Islet precursor cell (in vitro differentiated cells): ENCODE data around the gene ZNF586.
A peak's percentile ranks its signal among the peaks of the same experiment; 100 is the strongest.
"Not testable (repeated sequence)": the region's sequence is repeated elsewhere in the genome, so short reads cannot be mapped to it uniquely, and the experiment has no call there.

Experiments used
- DNase-seq: peaks from one replicate; pipeline ENCODE4 v3.0.0-alpha.2; 2018

The ZNF586 gene

DNA sequence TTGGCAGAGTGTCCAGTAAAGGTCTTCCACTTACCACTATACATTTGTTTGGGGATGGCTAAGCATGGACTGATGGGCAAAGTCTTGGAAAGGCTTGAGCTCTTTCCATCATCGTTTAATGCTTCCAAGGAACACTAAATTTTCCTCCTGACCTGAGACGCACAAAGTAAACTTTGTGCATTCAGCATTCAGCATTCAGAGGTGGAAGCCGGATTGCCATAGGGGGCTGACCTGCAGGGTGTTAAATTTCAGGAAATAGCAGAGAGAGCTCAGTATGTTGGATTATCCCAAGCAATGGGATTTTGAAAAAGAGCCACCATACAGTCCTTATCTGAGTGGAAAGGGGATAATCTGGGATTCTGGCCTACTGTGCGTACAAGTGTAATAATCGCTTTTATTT is 31.2 kb downstream of the ZNF586 start:
- peak; percentile 47 for DNase-seq

DNA sequence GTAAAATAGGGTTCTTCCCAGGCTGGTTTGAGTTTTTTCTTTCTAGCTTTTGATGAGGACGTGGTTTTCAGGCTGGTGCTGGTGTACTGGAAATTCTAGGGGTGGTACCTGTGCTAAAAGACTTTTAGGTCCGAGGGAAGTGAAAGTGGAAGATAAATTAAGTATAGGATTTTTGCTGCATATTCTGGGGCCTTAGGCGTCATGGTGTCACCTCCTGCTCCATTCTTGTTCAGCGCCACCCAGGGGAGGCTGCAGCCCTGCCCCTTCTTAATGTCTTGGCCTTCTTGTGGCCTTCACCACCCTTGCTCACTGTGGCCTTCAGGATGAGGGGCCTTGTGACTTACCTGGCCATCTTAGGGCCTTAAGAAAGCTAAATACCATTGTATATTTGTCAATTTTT is 32.8 kb downstream of the ZNF586 start:
- peak; percentile 43 for DNase-seq

DNA sequence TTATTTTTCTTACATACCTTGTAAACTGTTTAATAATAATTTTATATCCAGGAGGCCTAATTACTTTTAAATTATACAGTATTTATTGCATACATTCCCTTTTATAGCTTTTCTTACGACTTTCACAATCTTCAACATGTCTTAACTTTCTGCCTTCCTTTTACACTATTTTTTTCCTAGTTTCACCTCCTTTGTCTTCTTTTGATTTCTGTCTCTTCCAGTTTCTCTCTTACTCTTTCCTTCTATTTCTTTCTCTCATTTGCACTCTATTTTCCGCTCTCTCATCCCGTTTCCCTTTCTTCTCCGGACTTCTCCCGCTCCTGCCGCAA is 33.8 kb downstream of the ZNF586 start:
- no peak for DNase-seq

DNA sequence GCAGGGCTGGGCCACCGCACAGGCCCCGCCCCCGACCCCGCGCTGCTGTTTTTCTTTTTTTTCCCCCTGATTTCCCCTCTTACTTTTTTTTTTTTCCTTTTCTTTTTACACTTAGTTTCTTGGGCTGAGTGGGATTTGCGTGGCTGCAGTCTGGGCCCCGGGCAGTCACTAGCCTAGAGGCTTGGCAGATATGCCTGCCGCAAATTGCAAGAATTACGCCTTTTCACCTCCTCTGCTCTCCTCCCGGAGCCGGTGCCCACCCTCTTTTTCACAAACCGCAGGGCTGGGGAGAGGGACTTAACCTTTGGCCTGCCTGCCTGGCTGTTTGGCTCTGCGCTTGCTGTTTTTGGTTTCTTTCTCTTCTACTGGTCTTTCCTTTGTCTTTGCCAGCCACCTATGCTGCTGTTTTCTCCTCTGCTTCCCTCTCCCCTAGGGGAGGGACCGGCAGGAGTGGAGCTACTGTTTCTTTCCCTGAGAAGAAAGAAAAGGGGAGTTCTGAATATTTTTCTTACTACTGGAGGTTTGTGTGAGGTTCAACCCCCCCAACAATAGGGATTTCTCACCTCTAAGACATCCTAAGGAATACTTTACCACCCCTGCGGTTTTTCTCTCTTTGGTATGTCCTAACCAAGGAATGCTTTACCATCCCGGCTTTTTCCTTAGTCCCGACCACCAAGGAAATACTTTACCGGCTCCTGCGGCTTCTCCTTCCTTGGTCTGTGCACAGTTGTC is 34.3 kb downstream of the ZNF586 start:
- peak; percentile 96 for DNase-seq

DNA sequence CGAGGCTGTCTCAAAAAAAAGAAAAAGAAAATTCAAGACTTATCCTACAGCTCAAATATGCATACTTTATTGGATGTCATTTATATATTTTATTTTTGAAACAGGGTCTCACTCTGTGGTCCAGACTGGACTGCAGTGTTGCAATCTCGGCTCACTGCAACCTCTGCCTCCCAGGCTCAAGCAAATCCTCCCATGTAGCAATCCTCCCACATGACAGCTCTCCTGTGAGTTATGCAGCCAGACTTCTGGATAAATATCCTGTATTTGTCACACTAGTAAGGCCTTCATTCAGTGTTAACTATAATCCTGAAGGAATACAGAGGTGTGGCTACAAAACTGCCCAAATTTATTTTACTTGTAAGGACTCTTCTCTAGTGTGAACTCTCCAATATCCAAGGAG is 38.1 kb downstream of the ZNF586 start:
- no peak for DNase-seq

DNA sequence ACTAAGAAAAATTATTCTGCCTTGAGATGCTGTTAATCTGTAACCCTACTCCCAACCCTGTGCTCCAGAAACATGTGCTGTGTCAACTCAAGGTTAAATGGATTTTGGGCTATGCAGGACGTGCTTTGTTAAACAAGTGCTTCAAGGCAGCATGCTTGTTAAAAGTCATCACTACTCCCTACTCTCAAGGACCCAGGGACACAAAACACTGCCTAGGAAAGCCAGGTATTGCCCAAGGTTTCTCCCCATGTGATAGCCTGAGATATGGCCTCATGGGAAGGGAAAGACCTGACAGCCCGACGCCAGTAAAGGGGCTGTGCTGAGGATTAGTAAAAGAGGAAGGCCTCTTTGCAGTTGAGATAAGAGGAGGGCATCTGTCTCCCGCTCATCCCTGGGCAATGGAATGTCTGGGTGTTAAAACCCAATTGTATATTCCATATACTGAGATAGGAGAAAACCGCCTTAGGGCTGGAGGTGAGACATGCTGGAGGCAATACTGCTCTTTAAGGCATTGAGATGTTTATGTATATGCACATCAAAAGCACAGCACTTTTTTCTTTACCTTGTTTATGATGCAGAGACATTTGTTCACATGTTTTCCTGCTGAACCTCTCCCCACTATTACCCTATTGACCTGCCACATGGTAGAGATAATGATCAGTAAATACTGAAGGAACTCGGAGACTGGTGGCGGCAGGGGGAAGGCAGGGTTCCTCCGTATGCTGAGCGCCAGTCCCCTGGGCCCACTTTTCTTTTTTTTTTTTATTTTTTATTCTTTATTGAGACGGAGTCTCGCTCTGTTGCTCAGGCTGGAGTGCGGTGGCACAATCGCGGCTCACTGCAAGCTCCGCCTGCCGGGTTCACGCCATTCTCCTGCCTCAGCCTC is 41.2 kb downstream of the ZNF586 start:
- DNase-seq: peak; percentile 64

DNA sequence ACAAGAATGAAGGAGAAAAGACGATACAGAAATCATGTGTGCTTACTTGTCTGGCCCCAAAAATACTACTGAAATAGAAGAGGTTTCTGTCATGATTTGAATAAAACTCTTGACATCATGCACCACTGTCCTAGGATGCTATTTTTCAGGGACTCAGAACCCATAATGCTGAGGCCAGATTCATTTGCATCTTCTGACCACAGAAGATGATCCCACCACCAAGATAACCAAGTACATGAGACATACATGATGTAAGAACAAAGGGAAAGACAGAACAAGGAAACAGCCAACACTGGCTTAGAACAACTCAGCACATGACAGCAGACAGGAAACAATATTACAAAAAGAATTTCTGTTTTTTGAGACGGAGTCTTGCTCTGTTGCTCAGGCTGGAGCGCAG is 42.8 kb downstream of the ZNF586 start:
- DNase-seq: no peak

DNA sequence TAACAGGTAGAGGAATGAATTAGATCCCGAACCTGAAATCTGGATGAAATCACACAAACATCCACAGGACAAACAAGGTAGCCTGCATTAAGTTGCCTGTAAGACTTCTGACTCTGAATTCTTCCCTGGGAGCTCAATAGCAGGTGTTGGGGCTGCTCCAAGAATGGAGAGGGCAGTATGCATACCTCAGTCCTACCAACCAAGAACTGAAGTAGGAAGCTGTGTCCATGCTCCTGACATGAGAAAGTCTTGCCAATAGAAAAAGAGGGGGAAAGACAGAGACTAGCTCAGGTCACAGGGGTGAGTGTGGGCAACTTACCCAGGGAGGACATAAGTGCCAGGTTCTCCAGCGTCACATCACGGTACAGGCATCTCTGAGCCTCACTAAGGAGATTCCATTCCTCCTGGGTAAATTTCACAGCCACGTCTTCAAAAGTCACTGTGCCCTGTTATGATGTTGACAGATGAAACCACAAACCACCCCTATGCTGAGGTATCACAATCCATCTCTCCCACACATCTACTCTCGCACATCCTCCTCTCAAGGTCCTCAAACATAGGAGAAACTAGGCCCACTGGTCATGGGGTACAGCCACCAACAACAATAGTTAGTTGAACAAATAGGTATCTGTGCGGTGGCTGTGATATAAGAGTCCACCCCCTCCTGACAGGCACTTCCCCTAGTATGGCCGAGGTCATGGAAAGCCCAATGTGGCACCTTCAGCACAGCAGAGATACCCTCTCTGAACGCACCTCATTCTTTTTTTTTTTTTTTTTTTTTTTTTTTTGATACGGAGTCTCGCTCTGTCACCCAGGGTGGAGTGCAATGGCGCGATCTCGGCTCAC is 43.7 kb downstream of the ZNF586 start:
- DNase-seq: not testable (repeated sequence)

DNA sequence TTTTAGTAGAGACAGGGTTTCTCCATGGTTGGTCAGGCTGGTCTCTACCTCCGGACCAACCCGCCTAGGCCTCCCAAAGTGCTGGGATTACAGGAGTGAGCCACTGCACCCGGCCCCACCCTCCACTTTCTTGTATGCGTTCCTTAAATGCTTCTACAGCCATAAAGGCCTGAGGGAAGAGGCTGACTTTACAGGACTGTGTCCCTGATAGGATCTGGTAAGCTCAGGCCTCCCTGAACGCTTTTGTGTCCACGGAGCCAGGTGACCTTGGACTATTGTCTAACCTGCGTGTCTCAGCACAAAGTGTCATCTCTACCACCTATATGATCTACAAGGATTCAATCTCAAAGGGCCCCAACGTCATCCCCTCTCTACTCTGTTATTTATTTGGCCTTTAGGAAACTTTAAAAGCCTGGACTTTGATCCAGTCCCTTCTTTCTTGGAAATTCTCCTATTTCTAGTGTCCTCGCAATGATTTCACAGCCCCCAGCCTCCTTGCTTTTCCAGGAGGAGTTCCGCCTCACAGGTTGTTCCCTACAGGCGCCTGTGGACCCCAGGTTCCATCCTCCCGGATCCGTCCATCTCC is 44.5 kb downstream of the ZNF586 start:
- peak; percentile 89 for DNase-seq

DNA sequence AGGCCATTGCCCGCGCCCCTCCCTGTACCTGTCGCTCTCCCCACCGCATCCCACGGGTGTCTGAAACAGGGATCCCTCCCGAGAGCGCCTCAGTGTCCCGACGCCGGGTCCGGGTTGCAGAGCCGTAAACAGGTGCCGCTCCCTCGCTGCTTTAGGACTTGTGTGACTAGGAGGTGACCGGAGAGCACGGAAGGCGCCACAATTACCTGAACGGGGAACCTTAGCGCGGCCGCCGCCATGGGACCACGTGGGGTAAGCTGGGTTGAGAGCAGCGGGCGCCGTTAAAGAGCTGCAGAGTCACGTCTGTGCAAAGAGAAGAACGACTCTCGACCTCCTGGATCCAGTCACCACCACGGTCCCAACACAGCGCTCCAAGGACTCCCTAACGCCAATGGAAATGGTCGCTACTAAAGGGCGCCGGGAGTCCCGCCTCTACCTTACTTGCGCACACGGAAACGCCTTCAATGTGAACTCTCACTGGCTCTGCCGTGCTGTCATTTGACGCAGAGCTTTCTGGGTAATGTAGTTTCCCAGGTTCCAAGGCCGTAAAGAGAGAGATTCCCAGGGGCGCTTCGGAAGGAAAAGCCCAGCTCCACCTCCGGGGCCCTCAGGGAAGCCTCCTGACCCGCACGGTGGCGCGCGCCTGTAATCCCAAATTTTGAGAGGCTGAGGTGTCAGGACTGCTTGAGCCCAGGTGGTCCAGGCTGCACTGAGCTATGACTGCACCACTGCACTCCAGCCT is 45.2 kb downstream of the ZNF586 start, which contains the start of gene ZNF552:
Gene ZNF552, minus strand, starts transcription at position 409 of the 742 bp plus-strand sequence. Its CDS starts 170 bp downstream, at position 239.
- DNase-seq: peak; percentile 95

DNA sequence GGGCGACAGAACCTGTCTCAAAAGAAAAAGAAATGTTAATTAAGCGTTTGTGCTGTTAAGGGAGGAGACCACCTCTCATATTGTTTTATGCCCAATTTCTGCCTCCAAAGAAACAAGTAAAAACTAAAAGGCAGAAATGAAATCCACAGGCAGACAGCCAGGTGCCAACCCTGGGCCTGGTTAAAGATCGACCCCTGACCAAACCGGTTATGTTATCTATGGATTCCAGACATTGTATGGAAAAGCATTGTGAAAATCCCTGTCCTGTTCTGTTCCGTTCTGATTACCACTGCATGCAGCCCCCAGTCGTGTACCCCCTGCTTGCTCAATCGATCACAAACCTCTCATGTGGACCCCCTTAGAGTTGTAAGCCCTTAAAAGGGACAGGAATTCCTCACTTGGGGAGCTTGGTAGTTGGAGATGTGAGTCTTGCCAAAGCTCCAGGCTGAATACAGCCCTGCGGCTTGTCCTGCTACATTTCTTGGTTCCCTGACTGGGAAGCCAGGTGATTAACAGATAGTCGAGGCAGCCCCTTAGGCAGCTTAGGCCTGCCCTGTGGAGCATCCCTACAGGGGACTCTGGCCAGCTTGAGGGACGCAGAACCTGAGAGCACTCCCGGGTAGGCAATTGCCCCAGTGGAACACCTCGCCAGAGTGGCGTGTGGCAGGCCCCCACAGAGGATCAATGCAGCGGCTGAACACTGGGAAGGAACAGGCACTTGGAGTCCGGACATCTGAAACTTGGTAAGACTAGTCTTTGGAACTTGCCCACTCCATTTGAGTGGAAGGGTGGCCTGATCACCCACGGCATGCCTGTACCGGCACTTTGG is 46.0 kb downstream of the ZNF586 start:
- DNase-seq: peak; percentile 73

DNA sequence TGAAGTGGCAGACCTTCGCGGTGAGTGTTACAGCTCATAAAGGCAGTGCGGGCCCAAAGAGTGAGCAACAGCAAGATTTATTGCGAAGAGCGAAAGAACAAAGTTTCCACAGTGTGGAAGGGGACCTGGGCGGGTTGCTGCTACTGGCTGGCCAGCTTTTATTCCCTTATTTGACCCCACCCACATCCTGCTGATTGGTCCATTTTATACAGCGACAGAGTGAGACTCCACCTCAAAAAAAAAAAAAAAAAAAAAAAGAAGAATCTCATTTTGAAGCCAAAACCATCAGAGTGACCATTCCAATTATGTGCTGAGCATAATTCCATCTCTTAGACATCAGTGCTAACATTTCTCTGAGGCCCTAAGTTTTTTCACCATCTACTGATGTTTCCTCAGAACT is 47.2 kb downstream of the ZNF586 start:
- no peak for DNase-seq

DNA sequence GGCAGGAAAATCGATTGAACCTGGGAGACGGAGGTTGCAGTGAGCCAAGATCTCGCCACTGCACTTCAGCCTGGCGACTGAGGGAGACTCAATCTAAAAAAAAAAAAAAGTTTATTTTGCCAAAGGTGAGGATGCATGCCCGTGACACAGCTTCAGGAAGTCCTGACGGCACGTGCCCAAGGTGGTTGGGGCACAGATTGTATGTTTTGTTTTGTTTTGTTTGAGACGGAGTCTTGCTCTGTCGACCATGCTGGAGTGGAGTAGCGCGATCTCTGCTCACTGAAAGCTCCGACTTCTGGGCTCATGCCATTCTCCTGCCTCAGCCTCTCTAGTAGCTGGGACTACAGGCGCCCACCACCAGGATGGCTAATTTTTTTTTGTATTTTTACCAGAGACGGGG is 48.5 kb downstream of the ZNF586 start:
- DNase-seq: no peak

DNA sequence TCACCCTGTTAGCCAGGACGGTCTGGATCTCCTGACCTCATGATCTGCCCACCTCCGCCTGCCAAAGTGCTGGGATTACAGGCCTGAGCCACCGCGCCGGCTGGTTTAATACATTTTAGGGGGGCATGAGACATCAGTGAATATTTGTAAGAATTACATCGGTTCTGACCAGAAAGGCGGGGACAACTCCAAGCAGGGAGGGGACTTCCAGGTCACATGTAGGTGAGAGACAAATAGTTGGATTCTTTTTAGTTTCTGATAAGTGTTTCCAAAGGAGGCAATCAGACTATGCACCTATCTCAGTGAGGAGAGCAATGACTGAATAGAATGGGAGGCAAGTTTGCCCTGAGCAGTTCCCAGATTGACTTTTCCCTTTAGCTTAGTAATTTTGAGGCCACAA is 48.9 kb downstream of the ZNF586 start:
- no peak for DNase-seq

DNA sequence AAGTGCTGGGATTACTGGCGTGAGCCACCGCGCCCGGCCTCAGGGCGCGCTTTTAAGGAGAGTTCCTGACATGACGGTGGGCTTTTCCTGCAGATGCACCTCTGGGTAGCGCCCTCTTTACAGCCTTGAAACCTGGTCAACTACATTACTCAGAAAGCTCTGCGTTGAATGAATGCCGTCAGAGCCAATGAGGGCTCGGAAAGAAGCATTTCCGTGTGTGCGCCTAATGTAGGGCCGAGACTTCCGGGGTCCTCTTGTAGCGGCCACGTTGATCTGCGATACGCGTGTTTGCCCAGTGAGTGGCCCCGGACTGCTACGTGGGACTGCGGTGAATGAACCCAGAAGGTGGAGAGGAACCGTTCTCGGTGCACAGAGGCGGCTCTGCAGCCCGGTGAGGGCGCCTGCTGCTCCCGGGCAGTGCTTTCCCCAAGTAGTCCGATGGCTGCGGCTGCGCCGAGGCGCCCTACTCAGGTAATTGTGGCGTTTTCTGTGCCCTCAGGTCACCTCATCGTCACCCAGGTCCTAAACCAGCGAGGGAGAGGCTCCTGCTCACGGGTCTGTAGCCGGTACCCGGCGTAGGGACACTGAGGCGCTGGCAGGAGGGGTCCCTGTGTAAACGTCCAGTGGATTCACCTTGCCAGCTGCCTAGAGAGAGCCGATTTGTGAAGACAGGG is 50.1 kb downstream of the ZNF586 start:
- peak; percentile 97 for DNase-seq

DNA sequence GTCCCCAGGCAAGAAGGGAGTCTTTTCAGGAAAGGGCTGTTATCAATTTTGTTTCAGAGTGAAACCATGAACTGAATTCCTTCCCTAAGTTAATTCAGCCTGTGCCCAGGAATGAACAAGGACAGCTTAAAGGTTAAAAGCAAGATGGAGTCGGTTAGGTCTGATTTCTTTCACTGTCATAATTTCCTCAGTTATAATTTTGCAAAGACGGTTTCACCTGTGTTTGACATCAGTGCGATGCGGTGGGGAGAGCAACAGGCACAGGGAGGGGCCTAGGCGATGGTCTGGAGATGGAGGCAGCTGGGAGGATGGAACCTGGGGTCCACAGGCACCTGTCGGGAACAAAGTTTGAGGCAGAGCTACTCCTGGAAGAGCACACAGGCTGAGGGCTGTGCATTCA is 51.1 kb downstream of the ZNF586 start:
- DNase-seq: no peak

DNA sequence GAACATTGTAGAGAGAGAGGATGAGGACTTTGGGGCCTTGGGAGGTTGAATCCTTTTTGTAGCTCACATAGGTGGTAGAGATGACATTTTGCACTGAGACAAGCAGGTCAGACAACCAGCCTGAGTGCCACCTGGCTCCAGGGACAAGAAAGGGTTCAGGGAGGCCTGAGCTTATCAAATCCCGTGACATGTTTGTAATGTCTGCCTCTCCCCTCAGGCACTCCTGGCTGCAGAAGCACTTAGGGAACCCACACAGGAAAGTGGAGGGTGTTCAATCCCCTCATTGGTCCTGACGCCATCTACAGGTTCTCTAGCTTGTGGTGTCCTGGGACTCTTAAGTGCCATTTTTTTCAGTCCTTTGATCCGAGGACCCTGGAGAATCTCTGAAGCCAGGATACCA is 51.6 kb downstream of the ZNF586 start:
- DNase-seq: not testable (repeated sequence)

DNA sequence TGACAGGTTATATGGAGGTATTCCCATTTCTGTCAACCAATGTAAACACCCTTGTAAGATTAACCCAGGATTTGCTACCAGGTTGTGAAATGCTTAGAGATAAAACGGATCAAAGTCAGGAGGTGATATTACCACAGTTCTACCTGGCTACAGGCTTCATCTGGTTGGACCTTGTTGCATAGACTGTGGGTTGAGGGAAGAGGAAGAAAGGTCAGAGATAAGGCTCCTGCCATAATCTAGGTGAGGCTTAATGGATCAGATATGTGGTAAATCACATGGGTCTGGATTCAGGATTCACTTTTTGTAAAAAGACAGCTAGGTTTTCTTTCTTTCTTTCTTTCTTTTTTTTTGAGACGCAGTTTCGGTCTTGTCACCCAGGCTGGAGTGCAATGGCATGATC is 52.0 kb downstream of the ZNF586 start:
- DNase-seq: not testable (repeated sequence)

DNA sequence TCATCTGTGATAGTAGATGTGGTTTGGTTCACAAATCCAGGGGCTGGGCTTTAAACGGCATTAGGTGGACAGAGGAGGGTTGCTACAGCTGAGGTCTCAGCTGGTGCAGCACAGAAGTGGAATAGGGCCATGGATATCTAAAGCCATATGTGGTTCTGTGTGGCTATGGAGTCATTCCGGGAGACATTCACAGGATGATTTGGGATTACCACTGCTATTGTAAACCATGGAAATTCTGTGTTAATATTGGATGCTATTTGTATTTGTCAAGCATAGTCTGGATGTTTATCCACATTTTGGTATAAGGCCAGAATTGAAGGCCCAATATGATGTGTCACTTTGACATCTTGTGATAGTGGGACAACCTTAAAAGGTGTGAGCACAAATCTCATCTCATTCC is 53.7 kb downstream of the ZNF586 start:
- DNase-seq: not testable (repeated sequence)

DNA sequence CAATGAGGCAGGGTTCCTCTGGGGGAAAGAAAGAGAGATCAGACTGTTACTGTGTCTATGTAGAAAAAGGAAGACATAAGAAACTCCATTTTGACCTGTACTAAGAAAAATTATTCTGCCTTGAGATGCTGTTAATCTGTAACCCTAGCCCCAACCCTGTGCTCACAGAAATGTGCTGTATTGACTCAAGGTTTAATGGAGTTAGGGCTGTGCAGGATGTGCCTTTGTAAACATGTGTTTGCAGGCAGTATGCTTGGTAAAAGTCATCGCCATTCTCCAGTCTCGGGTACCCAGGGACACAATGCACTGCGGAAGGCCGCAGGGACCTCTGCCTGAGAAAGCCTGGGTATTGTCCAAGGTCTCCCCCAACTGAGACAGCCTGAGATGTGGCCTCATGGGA is 54.1 kb downstream of the ZNF586 start:
- DNase-seq: not testable (repeated sequence)

DNA sequence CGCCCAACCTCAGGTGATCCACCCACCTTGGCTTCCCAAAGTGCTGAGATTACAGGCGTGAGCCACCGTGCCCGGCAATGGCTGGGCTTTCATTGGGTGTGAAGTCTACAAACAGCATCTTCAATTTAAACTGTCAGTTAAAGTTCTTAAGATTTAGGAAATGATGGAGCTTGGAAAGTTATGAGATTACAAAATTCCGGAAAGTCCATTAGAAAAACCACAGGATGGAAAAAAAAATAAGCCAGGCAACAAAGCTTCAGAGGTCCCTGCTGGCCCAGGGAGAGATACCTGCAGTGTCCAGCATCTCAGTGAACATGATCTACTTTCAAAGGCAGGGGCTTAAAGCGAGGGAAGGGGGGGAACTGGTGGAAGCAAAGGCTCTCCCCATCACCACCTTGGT is 56.0 kb downstream of the ZNF586 start:
- no peak for DNase-seq
